GM12873 (cell line): ENCODE results near the gene SYNE2.

ENCODE experiments used
- TF ChIP-seq, protein P1 (sequence below): IDR thresholded peaks from 2 replicates; pipeline ENCODE4 v1.5.1; 2012; ENCODE audit warnings: low read depth, mild to moderate bottlenecking, moderate library complexity, low read length, control low read depth; ENCODE audit not compliant: insufficient read depth; ENCODE audit errors: missing control alignments

Gene SYNE2

DNA sequence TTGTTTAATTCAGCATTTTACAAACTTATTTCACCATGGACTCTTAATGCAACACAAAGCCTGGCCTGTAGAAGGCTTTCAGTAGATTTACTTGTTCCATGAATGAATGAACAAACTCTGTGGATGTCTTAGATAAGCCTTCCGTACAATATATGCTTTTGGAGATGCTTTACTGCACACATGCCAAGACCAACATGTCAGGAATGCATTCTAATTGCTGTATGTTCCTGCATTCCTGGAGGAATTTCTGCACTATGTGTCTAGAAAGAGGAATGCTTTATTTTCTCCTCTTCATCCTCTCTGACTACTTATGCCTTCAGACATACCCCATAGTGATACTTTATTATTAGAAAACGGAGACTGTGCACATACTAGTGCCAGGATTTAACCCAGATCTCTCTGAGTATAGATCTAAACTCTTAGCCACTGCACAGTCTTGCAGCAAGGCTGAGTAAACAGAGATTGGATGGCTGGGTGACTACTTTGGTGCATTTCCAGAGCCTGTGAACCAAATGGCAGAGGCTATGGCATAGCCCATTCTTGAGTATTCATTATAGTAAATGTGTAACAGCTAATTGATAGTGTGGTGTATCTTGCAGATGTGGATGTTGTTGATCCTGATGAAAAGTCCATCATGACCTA is 108.2 kb downstream of the SYNE2 start:
- TF ChIP-seq, protein P1, sequence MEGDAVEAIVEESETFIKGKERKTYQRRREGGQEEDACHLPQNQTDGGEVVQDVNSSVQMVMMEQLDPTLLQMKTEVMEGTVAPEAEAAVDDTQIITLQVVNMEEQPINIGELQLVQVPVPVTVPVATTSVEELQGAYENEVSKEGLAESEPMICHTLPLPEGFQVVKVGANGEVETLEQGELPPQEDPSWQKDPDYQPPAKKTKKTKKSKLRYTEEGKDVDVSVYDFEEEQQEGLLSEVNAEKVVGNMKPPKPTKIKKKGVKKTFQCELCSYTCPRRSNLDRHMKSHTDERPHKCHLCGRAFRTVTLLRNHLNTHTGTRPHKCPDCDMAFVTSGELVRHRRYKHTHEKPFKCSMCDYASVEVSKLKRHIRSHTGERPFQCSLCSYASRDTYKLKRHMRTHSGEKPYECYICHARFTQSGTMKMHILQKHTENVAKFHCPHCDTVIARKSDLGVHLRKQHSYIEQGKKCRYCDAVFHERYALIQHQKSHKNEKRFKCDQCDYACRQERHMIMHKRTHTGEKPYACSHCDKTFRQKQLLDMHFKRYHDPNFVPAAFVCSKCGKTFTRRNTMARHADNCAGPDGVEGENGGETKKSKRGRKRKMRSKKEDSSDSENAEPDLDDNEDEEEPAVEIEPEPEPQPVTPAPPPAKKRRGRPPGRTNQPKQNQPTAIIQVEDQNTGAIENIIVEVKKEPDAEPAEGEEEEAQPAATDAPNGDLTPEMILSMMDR = no peak

DNA sequence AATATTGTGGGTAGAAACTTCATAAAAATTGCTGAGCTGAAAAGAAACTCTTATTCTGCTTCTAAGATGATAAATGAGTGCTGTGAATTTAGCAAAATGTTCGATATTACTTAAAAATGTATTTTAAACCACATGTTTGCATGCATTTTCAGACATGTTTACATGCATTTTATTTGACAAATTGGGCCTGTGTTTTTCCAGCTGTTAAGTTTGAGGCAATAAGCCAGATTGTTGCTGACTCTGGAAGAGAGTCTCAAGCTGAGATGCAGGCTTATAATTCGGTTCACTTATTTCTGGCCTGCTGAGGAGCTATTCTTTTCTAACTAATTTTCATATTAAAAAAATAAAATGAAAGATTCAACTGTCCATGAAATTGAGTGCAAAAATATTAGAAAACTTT is 110.1 kb downstream of the SYNE2 start:
- TF ChIP-seq, protein P1 = no peak

DNA sequence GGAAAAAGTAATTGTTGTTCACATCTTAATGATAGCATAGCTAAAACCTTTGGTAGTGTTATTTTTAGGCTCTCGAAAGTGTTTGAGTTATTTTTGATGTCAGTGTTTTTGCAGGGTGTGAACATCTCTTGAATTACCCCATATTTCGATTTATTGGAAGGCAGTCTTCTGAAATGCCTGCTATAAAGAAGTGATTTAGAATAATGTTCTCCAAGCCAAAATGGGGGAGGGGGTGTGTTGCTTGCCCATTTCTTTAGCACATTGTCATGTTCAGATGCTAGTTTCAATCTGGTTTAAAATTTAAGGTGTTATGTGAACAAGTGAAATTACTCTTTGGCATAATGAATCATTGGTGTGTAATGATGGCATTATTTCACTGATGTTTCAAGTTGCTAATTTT is 110.6 kb downstream of the SYNE2 start:
- TF ChIP-seq, protein P1 = no peak

DNA sequence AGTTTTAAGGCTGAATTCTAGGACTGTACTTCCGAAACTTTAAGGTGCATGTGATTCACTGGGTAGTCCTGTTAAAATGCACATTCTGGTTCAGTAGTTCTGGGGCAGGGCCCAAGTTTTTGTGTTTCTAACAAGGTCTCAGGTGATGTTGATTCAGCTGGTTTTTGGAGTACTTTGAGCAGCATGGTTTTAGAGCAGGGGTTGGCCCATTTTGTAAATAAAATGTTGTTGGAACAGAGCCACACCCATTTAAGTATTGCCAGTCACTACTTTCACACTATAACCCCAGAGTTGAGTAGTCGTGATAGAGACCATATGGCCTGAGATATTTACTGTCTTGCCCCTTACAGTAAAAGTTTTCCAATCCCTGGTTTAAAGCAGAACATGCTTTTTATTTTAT is 111.3 kb downstream of the SYNE2 start:
- TF ChIP-seq, protein P1 = no peak

DNA sequence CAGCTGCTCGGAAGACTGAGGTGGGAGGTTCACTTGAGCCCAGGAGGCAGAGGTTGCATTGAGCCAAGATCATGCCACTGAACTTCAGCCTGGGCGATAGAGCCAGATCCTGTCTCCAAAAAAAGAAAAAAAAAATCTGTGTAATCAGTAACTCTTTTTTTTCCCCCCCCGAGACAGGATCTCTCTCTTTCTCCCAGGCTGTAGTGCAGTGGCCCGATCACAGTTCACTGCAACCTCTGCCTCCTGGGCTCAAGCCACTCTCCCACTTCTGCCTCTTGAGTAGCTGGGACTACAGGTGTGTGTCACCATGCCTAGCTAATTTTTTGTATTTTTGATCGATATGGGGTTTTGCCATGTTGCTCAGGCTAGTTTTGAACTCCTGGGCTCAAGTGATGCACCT is 113.6 kb downstream of the SYNE2 start:
- TF ChIP-seq, protein P1 = no peak

DNA sequence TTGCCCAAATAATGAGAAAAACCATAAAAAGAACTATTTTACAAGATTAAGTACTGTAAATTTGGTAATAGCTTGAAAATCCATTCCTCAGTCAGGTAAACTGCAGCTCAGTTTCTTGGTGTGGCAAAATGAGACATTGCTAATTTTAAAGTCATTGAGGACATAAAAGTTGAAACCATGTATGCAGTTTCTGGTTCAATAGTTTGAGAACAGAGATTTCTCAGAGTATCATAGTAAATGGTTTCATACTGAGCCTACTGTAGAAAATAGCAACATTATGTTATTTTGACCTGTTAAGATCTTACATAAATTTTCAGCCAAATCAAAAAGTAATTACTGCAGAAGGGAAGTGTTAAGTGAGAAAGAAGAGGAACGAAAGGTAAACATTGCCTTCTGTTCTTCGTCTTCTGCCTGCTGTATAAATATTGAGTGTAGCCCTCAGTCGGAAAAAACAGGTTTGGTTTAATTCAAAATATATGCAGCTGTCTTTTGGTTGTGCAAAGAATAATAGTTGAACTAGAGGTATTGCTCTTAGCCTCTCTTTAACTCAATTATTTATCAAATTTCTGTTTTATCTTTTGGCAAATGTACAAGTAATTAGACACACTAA is 119.6 kb downstream of the SYNE2 start:
- TF ChIP-seq, protein P1 = no peak

DNA sequence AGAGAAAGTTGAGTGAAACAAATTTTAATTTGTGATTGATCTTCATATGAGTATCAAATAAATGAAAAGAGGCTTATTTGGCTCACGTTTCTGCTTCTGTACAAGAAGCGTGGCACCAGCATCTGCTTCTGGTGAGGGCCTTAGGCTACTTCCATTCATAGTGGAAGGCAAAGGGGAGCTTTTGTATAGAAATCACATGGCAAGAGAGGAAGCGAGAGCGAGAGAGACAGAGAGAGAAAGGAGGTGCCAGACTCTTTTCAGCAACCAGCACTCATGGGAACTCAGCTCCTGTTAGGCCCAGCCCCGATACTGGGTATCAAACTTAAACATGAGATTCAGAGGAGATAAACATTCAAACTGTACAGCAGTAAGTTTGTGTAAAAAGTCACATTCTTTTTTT is 121.4 kb downstream of the SYNE2 start:
- TF ChIP-seq, protein P1 = no peak
